ENCODE data around the gene RTP3. TPM values are rescaled to one million over a fixed set of nuclear protein-coding genes. Genes with fewer than 3 reads are reported as not detected.
"Not testable (repeated sequence)": the region's sequence is repeated elsewhere in the genome, so short reads cannot be mapped to it uniquely, and the experiment has no call there.

The RTP3 gene
- total RNA-seq, 1 experiment from 2014 or later = not detected

GRCh38 chr3:46537316-46537715 lies 39.5 kb downstream of the RTP3 start:
- no TSS peak for BruUV-seq (replicated peaks)
- H3K27ac ChIP-seq (ENCODE audit: low read length) = no peak overlapping the region
- intact Hi-C loops (cut with micrococcal nuclease; ENCODE audit: unreplicated experiment) = no loop called here

DNA sequence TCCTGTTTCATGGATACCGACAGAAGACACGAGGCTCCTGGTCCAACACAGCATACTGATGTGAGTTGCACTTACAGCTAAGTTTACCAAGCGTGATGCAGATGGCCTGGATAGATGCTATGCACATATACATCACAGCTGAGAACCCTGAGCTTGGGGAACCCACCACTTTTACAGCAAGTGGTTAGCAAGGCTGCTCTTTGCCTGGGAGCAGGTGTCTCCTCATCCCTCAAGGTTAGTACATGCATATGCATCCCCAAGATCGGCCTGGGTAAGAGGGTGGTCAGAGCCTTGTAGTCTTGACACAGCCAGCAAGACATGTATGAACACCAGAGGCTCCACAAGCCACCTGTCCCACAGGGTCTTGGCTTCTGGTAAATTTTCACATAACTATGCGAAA lies 40.0 kb downstream of the RTP3 start:
- Histone ChIP-seq H3K4me3 (ENCODE audit: low read depth in 2 of 2, low read length in 2 of 2) (no peak overlapping the region), H3K36me3 (ENCODE audit: control insufficient read depth, insufficient read depth, low read length) (no peaks in the 10 kb centered on the region), H3K9me3 (ENCODE audit: control insufficient read depth, insufficient read depth, low read depth, low read length) (no peaks in the 10 kb centered on the region), H3K27ac (ENCODE audit: low read length) (no peak overlapping the region), H3K27me3 (ENCODE audit: control insufficient read depth, insufficient read depth, low read length) (peaks cover 3% of the 10 kb centered on the region; the same call in 1 of the 2 replicates), H3K4me1 (ENCODE audit: control insufficient read depth, insufficient read depth, low read length) (no peaks in the 10 kb centered on the region)
- POLR2A ChIA-PET = no interaction called here
- in situ Hi-C loops (cut with HindIII; ENCODE audit: low pct_unique_long_range_greater_than_20kb, low sequenced_read_pairs) = no loop called here
- CTCF ChIA-PET = no interaction called here
- no TSS peak for BruUV-seq (replicated peaks)
- DNase-seq (ENCODE audit: low read depth, low spot score) (no peak), ATAC-seq (no peak)
- TF ChIP-seq TCF7L2 (IDR thresholded peaks at IDR 0.05; ENCODE audit: low read depth, low read length) (no peak), SIN3A (IDR thresholded peaks at IDR 0.05; ENCODE audit: borderline replicate concordance, insufficient read depth, low read depth, low read length) (no peak), POLR2AphosphoS5 (IDR thresholded peaks at IDR 0.05; ENCODE audit: low read depth, low read length) (no peak), REST (IDR thresholded peaks at IDR 0.05; ENCODE audit: insufficient read depth in 1 of 2, low read depth in 2 of 2, low read length in 1 of 2) (no peak)
- TF ChIP-seq, protein P1, sequence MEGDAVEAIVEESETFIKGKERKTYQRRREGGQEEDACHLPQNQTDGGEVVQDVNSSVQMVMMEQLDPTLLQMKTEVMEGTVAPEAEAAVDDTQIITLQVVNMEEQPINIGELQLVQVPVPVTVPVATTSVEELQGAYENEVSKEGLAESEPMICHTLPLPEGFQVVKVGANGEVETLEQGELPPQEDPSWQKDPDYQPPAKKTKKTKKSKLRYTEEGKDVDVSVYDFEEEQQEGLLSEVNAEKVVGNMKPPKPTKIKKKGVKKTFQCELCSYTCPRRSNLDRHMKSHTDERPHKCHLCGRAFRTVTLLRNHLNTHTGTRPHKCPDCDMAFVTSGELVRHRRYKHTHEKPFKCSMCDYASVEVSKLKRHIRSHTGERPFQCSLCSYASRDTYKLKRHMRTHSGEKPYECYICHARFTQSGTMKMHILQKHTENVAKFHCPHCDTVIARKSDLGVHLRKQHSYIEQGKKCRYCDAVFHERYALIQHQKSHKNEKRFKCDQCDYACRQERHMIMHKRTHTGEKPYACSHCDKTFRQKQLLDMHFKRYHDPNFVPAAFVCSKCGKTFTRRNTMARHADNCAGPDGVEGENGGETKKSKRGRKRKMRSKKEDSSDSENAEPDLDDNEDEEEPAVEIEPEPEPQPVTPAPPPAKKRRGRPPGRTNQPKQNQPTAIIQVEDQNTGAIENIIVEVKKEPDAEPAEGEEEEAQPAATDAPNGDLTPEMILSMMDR (IDR thresholded peaks at IDR 0.05) = no peak
- intact Hi-C loops (cut with micrococcal nuclease; ENCODE audit: unreplicated experiment) = no loop called here

More at GRCh38 chr3:46537316-46537715, 39.5 kb downstream of the RTP3 start:
- no peaks in the 10 kb centered on the region for H3K9me3 ChIP-seq (ENCODE audit: control insufficient read depth, insufficient read depth, low read depth, low read length)
- H3K4me3 ChIP-seq (ENCODE audit: low read depth in 2 of 2, low read length in 2 of 2) = no peak overlapping the region
- H3K4me1 ChIP-seq (ENCODE audit: control insufficient read depth, insufficient read depth, low read length) = no peaks in the 10 kb centered on the region
- H3K36me3 ChIP-seq (ENCODE audit: control insufficient read depth, insufficient read depth, low read length) = no peaks in the 10 kb centered on the region
- DNase-seq (ENCODE audit: low read depth, low spot score) (no peak), ATAC-seq (no peak)
- ChIA-PET CTCF (no interaction called here), POLR2A (no interaction called here)
- in situ Hi-C loops (cut with HindIII; ENCODE audit: low pct_unique_long_range_greater_than_20kb, low sequenced_read_pairs) = no loop called here
- no peak for TF ChIP-seq TCF7L2 (IDR thresholded peaks at IDR 0.05; ENCODE audit: low read depth, low read length)
- H3K27me3 ChIP-seq (ENCODE audit: control insufficient read depth, insufficient read depth, low read length) = peaks cover 3% of the 10 kb centered on the region; the same call in 1 of the 2 replicates

- intact Hi-C loops (cut with micrococcal nuclease; ENCODE audit: unreplicated experiment); BruUV-seq (replicated peaks); H3K9me3 ChIP-seq (ENCODE audit: control insufficient read depth, insufficient read depth, low read depth, low read length); H3K36me3 ChIP-seq (ENCODE audit: control insufficient read depth, insufficient read depth, low read length); DNase-seq (ENCODE audit: low read depth, low spot score); H3K4me3 ChIP-seq (ENCODE audit: low read depth in 2 of 2, low read length in 2 of 2); H3K27me3 ChIP-seq (ENCODE audit: control insufficient read depth, insufficient read depth, low read length); H3K27ac ChIP-seq (ENCODE audit: low read length); POLR2A ChIA-PET; H3K4me1 ChIP-seq (ENCODE audit: control insufficient read depth, insufficient read depth, low read length); in situ Hi-C loops (cut with HindIII; ENCODE audit: low pct_unique_long_range_greater_than_20kb, low sequenced_read_pairs); CTCF ChIA-PET; ATAC-seq: not testable (repeated sequence)
Observed at GRCh38 chr3:46538425-46538802, 40.6 kb downstream of the RTP3 start.

All from Panc1 (cell line).